Neural crest cell (in vitro differentiated cells): Measurements from ENCODE around the gene ZNF692. TPM values are rescaled to one million over a fixed set of nuclear protein-coding genes. Genes with fewer than 3 reads are reported as not detected.
"Not testable (repeated sequence)": the region's sequence is repeated elsewhere in the genome, so short reads cannot be mapped to it uniquely, and the experiment has no call there.

ENCODE experiments used
- DNase-seq: peaks from one replicate; pipeline ENCODE4 v3.0.0; 2021; ENCODE audit warnings: low read depth, mixed read lengths, low spot score
- H3K27ac Mint-ChIP-seq: one replicate; pipeline ENCODE4 v1.8.0; 2021; ENCODE audit warnings: mild to moderate bottlenecking, mixed read lengths; ENCODE audit not compliant: unreplicated experiment
- H3K27me3 Mint-ChIP-seq: 2 replicates; pipeline ENCODE4 v1.8.0; 2021; ENCODE audit warnings: low read depth, mild to moderate bottlenecking, mixed read lengths
- H3K36me3 Mint-ChIP-seq: 2 replicates; pipeline ENCODE4 v1.8.0; 2021; ENCODE audit warnings: low read depth, mild to moderate bottlenecking, mixed read lengths
- H3K4me1 Mint-ChIP-seq: 2 replicates; pipeline ENCODE4 v1.8.0; 2021; ENCODE audit warnings: mixed read lengths
- H3K4me3 Mint-ChIP-seq: one replicate; pipeline ENCODE4 v1.8.0; 2021; ENCODE audit warnings: mild to moderate bottlenecking, mixed read lengths
- H3K9me3 Mint-ChIP-seq: 2 replicates; pipeline ENCODE4 v1.8.0; 2021; ENCODE audit warnings: mixed read lengths
- total RNA-seq: library from RNA; stranded (reverse); gene quantifications from 2 replicates; pipeline ENCODE4 v1.2.1, GENCODE V29; 2021
- TF ChIP-seq, protein P1 (sequence below): fragments of 200-600 bp; sonication (generic); conservative IDR thresholded peaks from 2 replicates; pipeline ENCODE4 v1.5.0; 2021; ENCODE audit warnings: antibody characterized with exemption, mild to moderate bottlenecking

ZNF692 gene
- total RNA-seq, 1 donor from 2014 or later = 72.8 TPM

DNA sequence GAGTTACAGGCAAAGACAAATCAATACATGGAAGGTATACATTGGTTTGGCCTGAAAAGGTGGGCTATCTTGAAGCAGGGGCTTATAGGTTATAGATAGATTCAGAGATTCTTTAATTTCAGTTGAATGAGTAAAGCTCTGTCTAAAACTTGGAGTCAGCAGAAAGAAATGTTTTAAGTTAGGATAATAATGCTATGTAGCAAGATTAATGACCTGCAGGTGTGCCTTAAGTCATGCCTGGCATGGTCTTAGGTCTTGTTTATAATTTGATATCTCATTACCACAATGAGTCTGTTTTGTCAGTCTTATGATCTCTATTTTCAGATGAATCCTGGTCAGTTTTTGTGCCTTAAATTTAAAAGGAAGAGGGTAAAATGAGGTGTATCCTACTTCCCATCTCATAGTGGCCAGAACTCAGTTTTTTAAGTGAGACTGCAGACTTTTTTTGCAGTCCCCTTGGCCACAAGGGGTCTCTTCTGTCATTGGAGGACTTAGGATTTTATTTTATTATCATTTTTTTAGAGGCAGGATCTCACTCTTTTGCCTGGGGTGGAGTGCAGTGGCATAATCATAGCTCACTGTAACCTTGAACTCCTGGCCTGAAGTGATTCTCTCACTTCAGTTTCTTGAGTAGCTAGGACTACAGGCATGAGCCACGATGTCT, 25.9 kb upstream of the ZNF692 start:
- Mint-ChIP-seq H3K4me3 (no peak overlapping the region), H3K36me3 (no peaks in the 10 kb centered on the region), H3K27me3 (peaks cover 16% of the 10 kb centered on the region)

DNA sequence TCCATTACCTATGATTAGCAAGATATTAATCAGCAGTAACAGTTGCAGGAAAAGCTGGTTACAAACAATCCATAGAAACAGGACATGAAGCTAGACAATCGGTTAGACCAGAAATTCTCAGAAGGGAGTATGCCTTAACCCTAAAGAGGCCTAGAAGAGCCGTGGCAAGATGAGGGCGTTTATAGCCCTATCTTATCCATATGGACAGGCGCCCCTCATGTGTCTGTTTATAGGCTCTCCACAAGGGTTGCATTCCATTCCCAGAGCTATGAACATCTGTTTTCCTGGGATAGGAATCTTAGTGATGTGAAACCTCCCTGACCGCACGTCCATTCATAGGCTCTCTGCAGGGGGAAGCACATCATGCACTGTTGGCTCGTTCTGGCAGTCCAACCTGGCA, 23.5 kb upstream of the ZNF692 start:
- not testable (repeated sequence) for H3K4me1 Mint-ChIP-seq, H3K27ac Mint-ChIP-seq, H3K4me3 Mint-ChIP-seq, H3K36me3 Mint-ChIP-seq, H3K9me3 Mint-ChIP-seq, DNase-seq
- peaks cover 34% of the 10 kb centered on the region for H3K27me3 Mint-ChIP-seq

More for the DNA sequence above, 25.9 kb upstream of the ZNF692 start:
- TF ChIP-seq, protein P1, sequence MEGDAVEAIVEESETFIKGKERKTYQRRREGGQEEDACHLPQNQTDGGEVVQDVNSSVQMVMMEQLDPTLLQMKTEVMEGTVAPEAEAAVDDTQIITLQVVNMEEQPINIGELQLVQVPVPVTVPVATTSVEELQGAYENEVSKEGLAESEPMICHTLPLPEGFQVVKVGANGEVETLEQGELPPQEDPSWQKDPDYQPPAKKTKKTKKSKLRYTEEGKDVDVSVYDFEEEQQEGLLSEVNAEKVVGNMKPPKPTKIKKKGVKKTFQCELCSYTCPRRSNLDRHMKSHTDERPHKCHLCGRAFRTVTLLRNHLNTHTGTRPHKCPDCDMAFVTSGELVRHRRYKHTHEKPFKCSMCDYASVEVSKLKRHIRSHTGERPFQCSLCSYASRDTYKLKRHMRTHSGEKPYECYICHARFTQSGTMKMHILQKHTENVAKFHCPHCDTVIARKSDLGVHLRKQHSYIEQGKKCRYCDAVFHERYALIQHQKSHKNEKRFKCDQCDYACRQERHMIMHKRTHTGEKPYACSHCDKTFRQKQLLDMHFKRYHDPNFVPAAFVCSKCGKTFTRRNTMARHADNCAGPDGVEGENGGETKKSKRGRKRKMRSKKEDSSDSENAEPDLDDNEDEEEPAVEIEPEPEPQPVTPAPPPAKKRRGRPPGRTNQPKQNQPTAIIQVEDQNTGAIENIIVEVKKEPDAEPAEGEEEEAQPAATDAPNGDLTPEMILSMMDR = peak; percentile 26
- no peak overlapping the region for H3K27ac Mint-ChIP-seq
- H3K9me3 Mint-ChIP-seq = no peaks in the 10 kb centered on the region
- no peak for DNase-seq
- peaks cover 3% of the 10 kb centered on the region for H3K4me1 Mint-ChIP-seq

DNA sequence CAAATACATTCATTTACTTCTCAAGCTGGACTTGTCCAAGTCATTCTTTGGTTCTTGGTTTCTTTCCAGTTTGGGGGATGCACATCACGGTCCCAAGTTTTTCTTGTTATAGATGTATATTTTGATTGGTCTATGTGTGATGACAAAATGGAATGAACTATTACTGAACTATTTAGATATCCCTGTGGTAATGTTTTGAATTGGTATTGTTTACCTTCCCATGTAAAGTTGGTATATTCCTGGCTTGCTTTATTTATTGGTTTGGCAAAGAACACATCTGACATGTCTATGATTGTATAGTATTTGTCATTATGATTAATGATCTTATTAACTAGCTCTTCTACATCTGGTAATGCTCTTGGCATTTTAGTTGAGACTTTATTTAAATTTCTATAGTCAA, 22.4 kb upstream of the ZNF692 start:
- Mint-ChIP-seq H3K27ac (no peak overlapping the region), H3K9me3 (no peaks in the 10 kb centered on the region), H3K36me3 (no peaks in the 10 kb centered on the region), H3K4me3 (no peak overlapping the region), H3K27me3 (peaks cover 44% of the 10 kb centered on the region), H3K4me1 (peaks cover 3% of the 10 kb centered on the region)
- DNase-seq = no peak
- TF ChIP-seq, protein P1 = no peak

DNA sequence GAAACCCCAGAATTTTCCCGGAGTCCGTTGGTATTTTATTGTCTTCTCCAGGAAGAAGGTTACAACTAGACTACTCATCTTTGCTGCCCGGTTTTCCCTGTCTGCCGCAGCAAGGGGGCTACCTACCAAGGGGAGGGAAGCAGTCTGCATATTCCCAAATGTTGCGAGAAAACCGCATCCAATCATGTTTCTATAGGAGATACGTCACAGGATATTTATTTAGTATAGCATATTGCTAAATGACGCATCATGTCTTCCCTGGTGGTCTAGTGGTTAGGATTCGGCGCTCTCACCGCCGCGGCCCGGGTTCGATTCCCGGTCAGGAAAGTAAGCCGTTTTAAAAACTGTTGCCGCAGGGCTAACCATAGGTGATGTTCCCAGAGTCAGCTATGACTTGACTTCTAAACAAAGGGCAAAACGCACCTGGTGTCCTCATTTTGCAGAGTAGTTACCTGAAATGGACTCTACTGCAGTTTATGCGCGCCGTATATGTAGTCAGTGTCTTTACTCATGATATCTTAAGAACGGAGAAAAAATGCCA, 15.2 kb upstream of the ZNF692 start:
- Mint-ChIP-seq H3K4me3 (peak overlapping the region; percentile 96), H3K27ac (peak overlapping the region; percentile 95), H3K36me3 (peaks cover 5% of the 10 kb centered on the region), H3K27me3 (peaks cover 42% of the 10 kb centered on the region), H3K4me1 (peaks cover 19% of the 10 kb centered on the region), H3K9me3 (peaks cover 5% of the 10 kb centered on the region)
- peak; percentile 77 for DNase-seq
- TF ChIP-seq, protein P1 = no peak

DNA sequence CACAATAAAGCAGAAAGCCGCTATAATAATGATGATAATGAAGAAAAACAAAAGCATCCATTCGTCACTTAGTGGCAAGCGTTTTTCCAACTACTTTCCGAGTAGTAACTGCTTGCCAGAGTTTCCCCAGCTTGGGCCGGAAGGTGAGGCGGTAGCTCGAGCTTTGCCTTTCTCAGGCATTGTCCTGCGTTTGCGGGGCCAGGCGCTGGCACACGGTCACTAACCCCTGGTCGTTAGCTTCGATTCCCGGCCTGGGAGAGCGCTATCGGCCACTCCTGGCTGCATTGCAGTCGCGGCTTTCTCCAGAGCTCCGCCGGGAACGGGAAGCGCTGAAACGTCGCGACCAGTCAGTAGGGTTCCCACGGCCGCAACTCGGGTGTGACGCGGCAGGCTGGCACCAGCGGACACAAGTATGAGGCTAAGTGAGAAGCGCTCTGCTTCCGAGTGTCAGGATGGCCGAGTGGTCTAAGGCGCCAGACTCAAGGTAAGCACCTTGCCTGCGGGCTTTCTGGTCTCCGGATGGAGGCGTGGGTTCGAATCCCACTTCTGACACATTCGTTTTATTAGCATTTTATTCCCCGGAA, 14.6 kb upstream of the ZNF692 start:
- Mint-ChIP-seq H3K27ac (peak overlapping the region; percentile 95), H3K4me1 (peaks cover 19% of the 10 kb centered on the region), H3K9me3 (peaks cover 5% of the 10 kb centered on the region), H3K4me3 (peak overlapping the region; percentile 96), H3K36me3 (peaks cover 5% of the 10 kb centered on the region), H3K27me3 (peaks cover 36% of the 10 kb centered on the region)
- TF ChIP-seq, protein P1 = no peak
- DNase-seq = peak; percentile 99
